ENCODE results near the gene FBXO44. TPM values are rescaled to one million over a fixed set of nuclear protein-coding genes. Genes with fewer than 3 reads are reported as not detected.

The FBXO44 gene
- total RNA-seq, 1 experiment from 2014 or later: 24.5 TPM

DNA sequence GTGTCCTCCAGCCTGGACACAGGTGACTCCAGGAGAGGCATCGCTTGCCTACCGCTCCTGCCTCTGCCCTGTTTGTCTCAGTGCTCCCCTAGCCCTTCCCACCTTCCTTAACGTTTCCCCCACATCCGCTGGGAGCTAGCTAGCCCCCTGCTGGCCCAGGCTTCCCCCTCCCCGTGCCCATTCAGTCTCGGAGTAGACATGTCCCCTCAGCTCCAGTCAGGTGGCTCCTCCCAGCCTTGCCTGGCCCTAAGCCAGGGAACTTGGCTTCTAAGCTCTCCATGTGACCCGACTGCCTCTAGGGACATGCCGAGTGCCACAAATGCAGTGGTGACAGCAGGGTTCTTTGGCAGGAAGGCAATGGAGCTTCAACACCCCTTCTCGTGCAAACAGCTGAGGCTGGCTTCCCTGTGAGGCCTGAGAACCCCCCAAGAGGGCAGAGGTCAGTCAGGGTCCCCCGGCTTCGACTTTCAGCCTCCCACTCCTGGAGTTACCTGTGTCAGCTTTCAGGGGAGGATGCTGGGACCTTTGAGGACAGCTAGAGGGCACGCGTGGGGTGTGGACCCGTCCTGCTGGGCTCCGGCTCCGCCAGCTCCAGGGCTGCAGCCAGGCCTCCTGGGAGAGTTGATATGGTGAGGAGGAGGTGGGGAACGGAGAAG lies 53.1 kb downstream of the FBXO44 start:
- Histone ChIP-seq H3K56ac (ENCODE audit: insufficient read length, low read depth, low read length) (no peak overlapping the region), H3K23ac (ENCODE audit: insufficient read length, low read depth, low read length) (no peak overlapping the region), H3K27me3 (ENCODE audit: insufficient read depth, low read length) (no peaks in the 10 kb centered on the region), H2AFZ (ENCODE audit: low read length) (no peak overlapping the region), H3K4ac (ENCODE audit: low read depth, low read length) (no peak overlapping the region), H2BK120ac (ENCODE audit: low read depth, low read length, poor library complexity, severe bottlenecking) (no peak overlapping the region), H2BK20ac (ENCODE audit: low read depth, low read length, poor library complexity, severe bottlenecking) (no peak overlapping the region), H3K9ac (ENCODE audit: extremely low read depth, insufficient read length, low read length) (no peak overlapping the region), H4K91ac (ENCODE audit: insufficient read length, low read depth, low read length) (no peak overlapping the region), H3K79me1 (ENCODE audit: insufficient read depth, low read depth, low read length, poor library complexity, severe bottlenecking) (no peaks in the 10 kb centered on the region), H3K4me2 (ENCODE audit: insufficient read depth, insufficient read length, low read length) (no peak overlapping the region), H3K23me2 (ENCODE audit: insufficient read length, low read depth, low read length, poor library complexity, severe bottlenecking) (no peaks in the 10 kb centered on the region), H3K18ac (ENCODE audit: insufficient read length, low read depth, low read length) (no peak overlapping the region), H2AK5ac (ENCODE audit: insufficient read length, low read length) (no peak overlapping the region), H3K9me3 (ENCODE audit: control insufficient read depth, low read depth, low read length) (no peaks in the 10 kb centered on the region), H3K27ac (ENCODE audit: insufficient read length, low read depth, low read length) (no peak overlapping the region), H3K4me1 (ENCODE audit: insufficient read depth, low read length) (peaks cover 4% of the 10 kb centered on the region; the same call in 1 of the 2 replicates), H2BK15ac (ENCODE audit: low read depth, low read length) (no peak overlapping the region), H4K5ac (ENCODE audit: insufficient read length, low read depth, low read length) (no peak overlapping the region), H3K14ac (ENCODE audit: insufficient read depth, low read length) (no peak overlapping the region), H2BK5ac (ENCODE audit: insufficient read length, low read length) (no peak overlapping the region), H3K79me2 (ENCODE audit: insufficient read depth, low read length) (no peaks in the 10 kb centered on the region), H4K8ac (replicated peaks; ENCODE audit: insufficient read length, low read depth, low read length) (no peak overlapping the region), H2BK12ac (ENCODE audit: insufficient read length, low read depth, low read length) (no peak overlapping the region), H3T11ph (ENCODE audit: low read length) (no peak overlapping the region), H4K20me1 (ENCODE audit: control insufficient read depth, insufficient read depth, insufficient read length) (no peaks in the 10 kb centered on the region)
- Mint-ChIP-seq H3K27me3 (ENCODE audit: low read depth) (no peaks in the 10 kb centered on the region), H3K27ac (peak overlapping the region in 2 of 3 experiments; percentile 36 to 77; a peak in 2 of 7 replicates), H3K4me1 (peaks cover 45 to 51% of the 10 kb centered on the region in 2 experiments), H3K9me3 (no peaks in the 10 kb centered on the region), H3K36me3 (ENCODE audit: insufficient read depth in 1 of 3, low read depth in 3 of 3) (peaks cover 13 to 29% (median 16%) of the 10 kb centered on the region in 3 experiments), H3K4me3 (peak overlapping the region in 1 of 2 experiments; percentile 48; a peak in 1 of 5 replicates)
- WGBS (ENCODE audit: extremely low coverage, insufficient read length, low lambda C conversion rate): no CpG with 5 or more reads among the region's 17 CpGs
- TF ChIP-seq, protein P1, sequence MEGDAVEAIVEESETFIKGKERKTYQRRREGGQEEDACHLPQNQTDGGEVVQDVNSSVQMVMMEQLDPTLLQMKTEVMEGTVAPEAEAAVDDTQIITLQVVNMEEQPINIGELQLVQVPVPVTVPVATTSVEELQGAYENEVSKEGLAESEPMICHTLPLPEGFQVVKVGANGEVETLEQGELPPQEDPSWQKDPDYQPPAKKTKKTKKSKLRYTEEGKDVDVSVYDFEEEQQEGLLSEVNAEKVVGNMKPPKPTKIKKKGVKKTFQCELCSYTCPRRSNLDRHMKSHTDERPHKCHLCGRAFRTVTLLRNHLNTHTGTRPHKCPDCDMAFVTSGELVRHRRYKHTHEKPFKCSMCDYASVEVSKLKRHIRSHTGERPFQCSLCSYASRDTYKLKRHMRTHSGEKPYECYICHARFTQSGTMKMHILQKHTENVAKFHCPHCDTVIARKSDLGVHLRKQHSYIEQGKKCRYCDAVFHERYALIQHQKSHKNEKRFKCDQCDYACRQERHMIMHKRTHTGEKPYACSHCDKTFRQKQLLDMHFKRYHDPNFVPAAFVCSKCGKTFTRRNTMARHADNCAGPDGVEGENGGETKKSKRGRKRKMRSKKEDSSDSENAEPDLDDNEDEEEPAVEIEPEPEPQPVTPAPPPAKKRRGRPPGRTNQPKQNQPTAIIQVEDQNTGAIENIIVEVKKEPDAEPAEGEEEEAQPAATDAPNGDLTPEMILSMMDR (conservative IDR thresholded peaks at IDR 0.05): no peak; the same call in 2 of the 3 replicates
- peak; percentile 54 for DNase-seq

Data from H9 (cell line).